Measurements from ENCODE around the gene WDR37. TPM values are rescaled to one million over a fixed set of nuclear protein-coding genes. Genes with fewer than 3 reads are reported as not detected.

WDR37 gene
- total RNA-seq, 2 donors from 2014 or later: 11.9 to 22.8 TPM

Other genes starting within 250 kb of the WDR37 start
- gene LARP4B, start 124.7 kb upstream of the WDR37 start, total RNA-seq: 10 to 100 TPM; 51.9 to 95.4 TPM
- 10 to 100 TPM; 15.6 to 39.9 TPM for gene GTPBP4, start 68.0 kb upstream of the WDR37 start, total RNA-seq
- not detected for gene IDI2, start 30.5 kb upstream of the WDR37 start, total RNA-seq
- gene IDI1, start 7.3 kb upstream of the WDR37 start, total RNA-seq: 10 to 100 TPM; 30.9 to 36.8 TPM

Measured in prostate gland (tissue), 2 donors.